ENCODE data around the gene GPR62. TPM values are rescaled to one million over a fixed set of nuclear protein-coding genes. Genes with fewer than 3 reads are reported as not detected.

The GPR62 gene
- total and polyA plus RNA-seq, 2 donors (not counting 3 experiments of a cell fraction or from before 2014, with no cell fraction given), result 0.04 to 0.15 TPM

- DNase-seq (ENCODE audit: low read depth, low spot score) (no peak), FAIRE-seq (no peak)
- Histone ChIP-seq H3K9ac (replicated peaks; ENCODE audit: extremely low read depth, insufficient read depth, low read length) (peak overlapping the region; percentile 17), H3K27ac (ENCODE audit: insufficient read depth, low read depth, low read length) (no peak overlapping the region), H3K27me3 (ENCODE audit: control insufficient read depth in 2 of 2, insufficient read depth in 2 of 2, low read length in 2 of 2) (no peaks in the 10 kb centered on the region), H3K9me3 (replicated peaks; ENCODE audit: control insufficient read depth, insufficient read depth, low read length) (no peaks in the 10 kb centered on the region), H3K36me3 (ENCODE audit: control insufficient read depth in 2 of 2, extremely low read depth in 1 of 2, insufficient read depth in 2 of 2, low read length in 2 of 2) (no peaks in the 10 kb centered on the region), H2AFZ (ENCODE audit: low read depth, low read length) (peak overlapping the region; percentile 76), H3K79me2 (ENCODE audit: control insufficient read depth, insufficient read depth, low read length) (no peaks in the 10 kb centered on the region), H3K4me3 (replicated peaks in 1 of 3; ENCODE audit: insufficient read depth in 1 of 3, low read depth in 1 of 3, low read length in 3 of 3) (peak overlapping the region in 2 of 3 experiments; percentile 43 to 53), H3K9me1 (replicated peaks; ENCODE audit: control insufficient read depth, extremely low read depth, insufficient read depth, low read length) (no peaks in the 10 kb centered on the region), H3K4me2 (ENCODE audit: insufficient read depth, low read length) (peak overlapping the region; percentile 67), H3K4me1 (ENCODE audit: control insufficient read depth, extremely low read depth, insufficient read depth, low read length) (peaks cover 22% of the 10 kb centered on the region), H4K20me1 (replicated peaks; ENCODE audit: control insufficient read depth, extremely low read depth, insufficient read depth, low read length) (no peaks in the 10 kb centered on the region)
- BruUV-seq (replicated peaks), result no TSS peak
- ChIA-PET CTCF (interaction anchor here (0.6 to 3.3 kb wide), 17 partner anchors 8 to 162 kb away, joined by 3 to 46 read pairs (median 3); partner anchors contain the start of genes ACY1, DUSP7, PARP3 and RPL29), POLR2A (interaction anchor here (0.6 to 1.3 kb wide), 3 partner anchors 8 to 474 kb away, joined by 4 read pairs; partner anchors contain the start of genes PARP3 and RRP9)
- dilution Hi-C loops (cut with MboI; ENCODE audit: extremely low pct_ligation_motif_present, low sequenced_read_pairs), result no loop called here
- intact Hi-C loops (cut with micrococcal nuclease), result loop anchor here (1.0 kb wide), 2 partner anchors 18 to 32 kb away; partner anchors contain the start of gene PARP3
- no peak for TF ChIP-seq GATA2 (IDR thresholded peaks at IDR 0.05; ENCODE audit: insufficient read depth, insufficient read length, low read depth, low read length)
- no peak for TF ChIP-seq MYC (IDR thresholded peaks at IDR 0.05; ENCODE audit: low read depth, low read length)
- no peak for TF ChIP-seq CTCF (IDR thresholded peaks at IDR 0.05; ENCODE audit: extremely low read depth in 1 of 2, insufficient read depth in 1 of 2, low read depth in 1 of 2, low read length in 2 of 2)
- TF ChIP-seq MAX (IDR thresholded peaks at IDR 0.05; ENCODE audit: insufficient read depth, insufficient read length), result no peak
- TF ChIP-seq JUN (IDR thresholded peaks at IDR 0.05; ENCODE audit: borderline replicate concordance, insufficient read depth, insufficient read length, low read depth), result no peak
- TF ChIP-seq POLR2AphosphoS5 (IDR thresholded peaks at IDR 0.05; ENCODE audit: insufficient read depth, low read depth, low read length), result no peak
- no peak for TF ChIP-seq POLR2A (IDR thresholded peaks at IDR 0.05; ENCODE audit: low read depth, low read length)
- no peak for TF ChIP-seq FOS (IDR thresholded peaks at IDR 0.05; ENCODE audit: borderline replicate concordance, insufficient read depth, low read length)
- no peak for TF ChIP-seq EZH2 (IDR thresholded peaks at IDR 0.05; ENCODE audit: borderline replicate concordance, low read depth, low read length, severe bottlenecking)
These were observed 19.2 kb downstream of the GPR62 start for GRCh38 chr3:51974277-51974962.

All from endothelial cell of umbilical vein (primary cell).